Measurements from ENCODE around the gene TNPO2.

TNPO2 gene

GRCh38 chr19:12676384-12676792, 47.3 kb downstream of the TNPO2 start:
- DNase-seq (ENCODE audit: low read depth in 2 of 2) = peak; percentile 33 to 39

GRCh38 chr19:12675940-12676339, 47.8 kb downstream of the TNPO2 start:
- no peak for DNase-seq (ENCODE audit: low read depth in 2 of 2)

GRCh38 chr19:12675399-12675798, 48.3 kb downstream of the TNPO2 start:
- DNase-seq (ENCODE audit: low read depth in 2 of 2) = no peak

- no peak for DNase-seq (ENCODE audit: low read depth in 2 of 2)
Measured at GRCh38 chr19:12672744-12673143, 51.0 kb downstream of the TNPO2 start.

- no peak for DNase-seq (ENCODE audit: low read depth in 2 of 2)
Measured at GRCh38 chr19:12670159-12670928, 53.4 kb downstream of the TNPO2 start.

- peak; percentile 59 to 63 for DNase-seq (ENCODE audit: low read depth in 2 of 2)
Measured at GRCh38 chr19:12669270-12670158, 54.2 kb downstream of the TNPO2 start.

- no peak for DNase-seq (ENCODE audit: low read depth in 2 of 2)
Measured at GRCh38 chr19:12668932-12669269, 54.8 kb downstream of the TNPO2 start.

- no peak for DNase-seq (ENCODE audit: low read depth in 2 of 2)
Measured at GRCh38 chr19:12668346-12668745, 55.4 kb downstream of the TNPO2 start.

GRCh38 chr19:12667731-12668302, 55.9 kb downstream of the TNPO2 start:
- DNase-seq (ENCODE audit: low read depth in 2 of 2) = no peak

GRCh38 chr19:12666265-12667048, 57.3 kb downstream of the TNPO2 start, which contains the start of the genes MAN2B1 and WDR83:
Gene MAN2B1 (minus strand): TSS chr19:12666742. CDS start chr19:12666701, 41 bp downstream.
Gene WDR83 (plus strand): TSS chr19:12666807. CDS start chr19:12669791, 2,984 bp downstream.
- peak; percentile 23 to 29 for DNase-seq (ENCODE audit: low read depth in 2 of 2)

- DNase-seq (ENCODE audit: low read depth in 2 of 2) = no peak
Measured at GRCh38 chr19:12665671-12666264, 58.0 kb downstream of the TNPO2 start.

- no peak for DNase-seq (ENCODE audit: low read depth in 2 of 2)
Measured at GRCh38 chr19:12665281-12665573, 58.5 kb downstream of the TNPO2 start.

- DNase-seq (ENCODE audit: low read depth in 2 of 2) = no peak
Measured at GRCh38 chr19:12664406-12665280, 59.1 kb downstream of the TNPO2 start.

GRCh38 chr19:12660980-12661379, 62.8 kb downstream of the TNPO2 start:
- no peak for DNase-seq (ENCODE audit: low read depth in 2 of 2)

- no peak for DNase-seq (ENCODE audit: low read depth in 2 of 2)
Measured at GRCh38 chr19:12657966-12658365, 65.8 kb downstream of the TNPO2 start.

GRCh38 chr19:12656899-12657571, 66.7 kb downstream of the TNPO2 start:
- DNase-seq (ENCODE audit: low read depth in 2 of 2) = no peak

GRCh38 chr19:12655546-12655945, 68.2 kb downstream of the TNPO2 start:
- no peak for DNase-seq (ENCODE audit: low read depth in 2 of 2)

GRCh38 chr19:12652219-12652618, 71.5 kb downstream of the TNPO2 start:
- no peak for DNase-seq (ENCODE audit: low read depth in 2 of 2)

- DNase-seq (ENCODE audit: low read depth in 2 of 2) = no peak
Measured at GRCh38 chr19:12649941-12650340, 73.8 kb downstream of the TNPO2 start.
